Germinal center (tissue), 1 donor: ENCODE measurements around the gene CYP26A1.

Source experiments
- DNase-seq: peaks from one replicate; pipeline ENCODE4 v3.0.0; 2012; ENCODE audit warnings: mixed read lengths, low spot score

The CYP26A1 gene

DNA sequence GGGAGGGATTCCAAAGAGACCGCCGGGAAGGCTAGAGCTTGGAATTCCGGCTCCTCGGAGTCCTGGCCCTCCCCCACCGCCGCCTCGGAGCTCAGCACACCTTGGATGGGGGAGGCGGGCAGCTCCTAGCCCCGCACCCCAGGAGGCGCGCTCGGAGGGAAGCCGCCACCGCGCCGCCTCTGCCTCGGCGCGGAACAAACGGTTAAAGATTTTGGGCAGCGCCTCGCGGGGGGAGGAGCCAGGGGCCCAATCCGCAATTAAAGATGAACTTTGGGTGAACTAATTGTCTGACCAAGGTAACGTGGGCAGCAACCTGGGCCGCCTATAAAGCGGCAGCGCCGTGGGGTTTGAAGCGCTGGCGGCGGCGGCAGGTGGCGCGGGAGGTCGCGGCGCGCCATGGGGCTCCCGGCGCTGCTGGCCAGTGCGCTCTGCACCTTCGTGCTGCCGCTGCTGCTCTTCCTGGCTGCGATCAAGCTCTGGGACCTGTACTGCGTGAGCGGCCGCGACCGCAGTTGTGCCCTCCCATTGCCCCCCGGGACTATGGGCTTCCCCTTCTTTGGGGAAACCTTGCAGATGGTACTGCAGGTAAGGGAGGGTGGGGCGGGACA lies at the start of gene CYP26A1:
Gene CYP26A1, plus strand, starts transcription at position 355 of the 608 bp plus-strand sequence. Its CDS starts 42 bp downstream, at position 397.
- DNase-seq = peak; percentile 45

DNA sequence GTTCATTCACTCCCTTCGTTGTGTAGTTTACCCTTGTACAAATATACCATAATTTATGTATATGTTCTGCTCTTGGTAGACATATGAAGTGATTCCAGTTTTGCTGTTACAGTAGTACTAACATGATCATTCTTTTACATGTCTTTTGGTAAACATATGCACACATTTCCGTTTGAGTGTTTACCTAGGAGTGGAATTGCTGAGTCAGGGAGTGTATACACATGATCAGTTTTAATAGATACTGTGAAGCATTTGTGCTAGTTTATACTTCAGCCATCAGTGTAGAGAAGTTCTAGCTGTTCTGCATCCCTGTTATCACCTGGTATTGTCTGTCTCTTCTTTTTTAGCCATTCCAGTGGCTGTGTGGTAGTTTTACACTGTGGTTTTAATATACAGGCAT lies 47.6 kb upstream of the CYP26A1 start:
- DNase-seq = no peak

- no peak for DNase-seq
Measured at GRCh38 chr10:93027508-93027907, 46.2 kb upstream of the CYP26A1 start.

GRCh38 chr10:93028883-93029282 lies 44.8 kb upstream of the CYP26A1 start:
- no peak for DNase-seq

GRCh38 chr10:93030409-93030808 lies 43.3 kb upstream of the CYP26A1 start:
- no peak for DNase-seq

- no peak for DNase-seq
Measured at GRCh38 chr10:93032105-93032808, 41.4 kb upstream of the CYP26A1 start.

- no peak for DNase-seq
Measured at GRCh38 chr10:93032809-93033137, 40.9 kb upstream of the CYP26A1 start.

GRCh38 chr10:93034426-93034825 lies 39.3 kb upstream of the CYP26A1 start:
- no peak for DNase-seq

DNA sequence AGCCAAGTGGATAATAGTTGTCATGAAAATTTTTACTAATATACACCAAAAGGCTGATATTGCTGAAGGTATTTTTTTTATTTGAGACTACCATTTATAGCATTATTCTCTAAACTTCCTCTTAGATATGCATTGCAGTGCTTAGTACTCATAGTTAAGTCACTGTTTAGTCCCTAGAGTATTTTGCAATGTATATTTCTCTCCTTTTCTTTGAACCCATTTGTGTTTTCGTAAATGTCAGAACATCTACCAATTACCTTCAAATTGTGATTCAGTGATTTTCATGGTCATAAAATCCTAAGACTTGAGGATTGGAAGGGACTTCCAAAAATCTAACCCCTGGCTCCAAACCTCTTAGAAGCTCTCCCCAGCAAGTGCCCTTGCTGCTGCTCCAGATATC lies 34.6 kb upstream of the CYP26A1 start:
- no peak for DNase-seq

DNA sequence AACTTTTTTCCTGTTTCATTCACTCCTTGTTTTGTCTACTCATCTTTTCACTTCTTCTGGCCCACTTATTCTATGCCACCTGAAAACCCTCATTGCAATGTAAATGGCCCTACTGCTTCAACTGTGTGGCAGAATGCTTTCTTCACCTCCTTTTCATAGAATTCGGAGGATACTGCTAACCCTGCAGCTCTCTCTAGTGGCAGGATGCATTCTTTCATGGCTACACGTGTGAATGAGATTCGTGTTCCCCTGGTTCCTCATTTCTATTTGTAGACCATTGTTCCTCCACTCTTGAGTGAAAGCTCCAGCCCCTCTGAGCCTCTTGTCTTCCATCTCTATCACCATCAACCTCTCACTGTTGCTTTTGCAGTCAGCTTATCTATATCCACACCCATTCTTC lies 34.0 kb upstream of the CYP26A1 start:
- peak; percentile 41 for DNase-seq

DNA sequence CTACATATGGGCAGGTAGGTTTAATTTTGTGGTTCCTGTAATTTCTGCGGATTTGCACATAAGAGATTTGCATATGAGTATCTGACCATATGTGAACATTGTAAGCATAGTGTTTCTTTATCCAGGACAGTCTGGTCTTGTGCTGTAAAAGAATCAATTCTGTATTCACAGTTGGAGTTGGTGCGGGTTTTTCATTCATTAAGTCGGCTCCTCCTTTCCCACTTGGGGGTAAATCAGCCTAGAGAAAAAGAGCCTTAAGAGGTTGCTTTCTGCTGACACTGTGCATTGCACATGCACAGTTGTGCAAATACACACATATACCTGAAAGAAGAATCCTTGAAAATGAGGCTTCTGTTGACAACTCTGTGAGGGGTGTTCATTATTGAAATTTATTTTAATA lies 19.2 kb upstream of the CYP26A1 start:
- no peak for DNase-seq

DNA sequence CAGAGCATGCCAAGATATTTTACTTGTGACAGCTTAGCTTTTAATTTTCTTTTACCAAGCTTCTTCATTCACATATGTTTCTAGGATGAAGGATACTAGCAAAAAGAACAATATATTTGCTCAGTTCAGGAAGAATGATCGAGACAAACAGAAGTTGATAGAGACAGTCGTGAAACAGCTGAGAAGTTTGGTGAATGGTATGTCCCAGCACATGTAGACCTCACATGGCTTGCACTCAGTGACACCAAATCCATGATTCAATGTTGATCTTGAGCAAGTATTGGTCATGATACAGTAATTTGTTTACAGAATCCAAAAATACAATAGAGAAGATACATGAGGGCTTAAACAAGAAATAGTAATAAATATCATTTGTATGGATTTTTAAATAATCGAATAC lies 15.6 kb upstream of the CYP26A1 start:
- no peak for DNase-seq

DNA sequence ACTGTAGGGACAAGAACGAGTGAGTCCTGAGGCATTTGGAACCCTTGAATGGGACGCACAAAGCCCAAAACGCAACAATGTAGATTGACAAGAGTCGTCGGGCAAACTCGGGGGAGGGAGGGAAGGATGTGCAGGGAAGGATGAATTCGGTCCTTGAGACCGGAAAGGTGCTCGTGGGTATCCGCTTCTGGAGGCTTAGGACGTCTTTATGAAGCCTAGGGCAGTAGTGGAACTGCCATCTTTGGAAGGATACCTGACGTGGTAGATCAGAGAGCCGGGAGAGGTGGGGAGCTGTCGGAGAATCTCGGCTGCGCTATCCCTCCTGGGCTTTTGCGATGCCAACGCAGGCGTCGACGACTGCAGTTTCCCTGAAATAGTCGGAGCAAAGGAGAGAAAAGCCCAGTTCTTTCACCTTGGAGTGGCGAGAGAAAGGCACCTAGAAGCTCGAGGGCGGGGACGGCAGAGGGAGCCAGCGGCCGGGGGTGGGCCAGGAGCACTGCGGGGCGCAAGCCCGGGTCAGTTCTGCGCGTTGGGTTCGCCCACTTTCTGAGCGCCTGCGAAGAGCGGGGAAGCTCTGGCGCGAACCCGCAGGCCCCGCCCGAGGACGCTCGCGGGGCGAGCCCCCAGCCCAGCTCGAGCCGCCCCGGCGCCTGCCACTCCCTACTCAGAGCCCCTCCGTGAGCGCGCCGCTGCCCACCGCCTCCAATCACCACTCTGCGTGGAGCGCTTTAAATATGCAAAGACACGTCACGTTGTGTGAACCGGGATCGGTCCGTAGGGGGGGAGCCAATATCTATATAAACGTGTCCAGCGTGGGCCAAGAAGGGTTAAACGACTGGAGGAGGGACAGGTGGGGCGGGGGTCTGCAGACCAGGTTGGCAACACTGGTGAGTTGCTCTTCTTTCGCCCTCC lies 13.5 kb upstream of the CYP26A1 start, which contains the start of gene CYP26C1:
Gene CYP26C1, plus strand, starts transcription at position 824 of the 912 bp plus-strand sequence. CDS start 466 bp downstream, outside the sequence.
- no peak for DNase-seq

- no peak for DNase-seq
Measured at GRCh38 chr10:93060887-93061593, 12.7 kb upstream of the CYP26A1 start.

DNA sequence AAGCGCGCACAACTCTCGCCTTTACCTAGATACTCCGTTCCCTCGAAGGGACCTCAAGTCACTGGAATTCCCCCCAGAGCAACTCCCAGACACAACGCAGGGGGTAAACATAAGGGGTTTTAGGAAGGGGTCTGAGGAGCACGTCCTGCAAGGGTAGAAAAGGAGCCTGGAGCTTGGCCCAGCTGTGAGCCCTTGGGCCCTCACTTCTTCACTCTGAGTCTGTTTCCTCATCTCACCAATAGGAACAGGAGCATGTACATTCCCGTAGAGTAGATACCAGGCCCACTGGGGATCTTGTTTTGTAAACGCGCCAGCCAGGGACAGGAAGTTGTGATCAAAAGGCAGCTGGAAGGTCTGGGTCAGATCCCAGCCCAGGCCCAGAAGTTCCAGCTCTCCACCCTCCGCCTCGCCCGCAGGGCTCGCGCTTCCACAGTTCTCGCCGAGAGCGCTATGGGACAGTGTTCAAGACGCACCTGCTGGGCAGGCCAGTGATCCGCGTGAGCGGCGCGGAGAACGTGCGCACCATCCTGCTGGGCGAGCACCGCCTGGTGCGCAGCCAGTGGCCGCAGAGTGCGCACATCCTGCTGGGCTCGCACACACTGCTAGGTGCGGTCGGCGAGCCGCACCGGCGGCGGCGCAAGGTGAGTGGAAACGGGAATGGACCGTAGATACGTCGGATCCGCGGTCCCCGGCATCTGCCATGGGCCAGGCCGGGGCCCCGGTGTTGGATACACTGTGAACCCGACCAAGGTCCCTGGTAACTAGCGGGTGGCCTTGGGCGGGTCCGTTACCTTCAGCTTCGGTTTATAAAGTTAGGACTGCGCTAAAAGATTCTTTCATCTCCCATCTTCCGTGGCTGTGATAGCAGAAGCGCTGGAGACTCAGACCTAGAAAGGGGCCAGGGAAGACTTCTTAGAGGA lies 11.8 kb upstream of the CYP26A1 start:
- DNase-seq = no peak

DNA sequence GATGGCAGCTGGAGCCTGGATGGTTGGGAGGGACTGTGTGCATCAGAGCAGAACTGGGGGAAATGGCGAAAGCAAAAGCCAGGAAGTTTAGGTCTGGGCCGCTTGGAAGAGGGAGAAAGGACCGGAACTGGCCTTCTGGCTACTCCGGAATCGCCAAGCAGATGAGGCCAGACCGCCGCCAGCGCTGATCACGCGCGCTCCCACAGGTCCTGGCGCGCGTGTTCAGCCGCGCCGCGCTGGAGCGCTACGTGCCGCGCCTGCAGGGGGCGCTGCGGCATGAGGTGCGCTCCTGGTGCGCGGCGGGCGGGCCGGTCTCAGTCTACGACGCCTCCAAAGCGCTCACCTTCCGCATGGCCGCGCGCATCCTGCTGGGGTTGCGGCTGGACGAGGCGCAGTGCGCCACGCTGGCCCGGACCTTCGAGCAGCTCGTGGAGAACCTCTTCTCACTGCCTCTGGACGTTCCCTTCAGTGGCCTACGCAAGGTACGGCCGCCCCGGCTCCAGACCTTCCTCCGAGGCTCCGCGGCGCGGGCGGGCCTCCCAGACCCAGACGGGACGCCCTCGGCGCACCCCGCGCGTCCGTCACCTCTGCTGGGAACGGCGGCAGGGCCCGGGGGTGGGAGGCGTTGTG lies 11.1 kb upstream of the CYP26A1 start:
- DNase-seq = peak; percentile 82

- no peak for DNase-seq
Measured at GRCh38 chr10:93063144-93063976, 10.3 kb upstream of the CYP26A1 start.

GRCh38 chr10:93063977-93064660 lies 9.6 kb upstream of the CYP26A1 start:
- DNase-seq = no peak
